DOHH2 (cell line): ENCODE measurements around the gene PRRC2A.

Experiments used
- EZH2phosphoT487 ChIP-seq: fragments of 200-600 bp; sonication (generic); IDR thresholded peaks from 2 replicates; pipeline ENCODE4 v1.6.1; 2017; ENCODE audit warnings: borderline replicate concordance, mild to moderate bottlenecking, antibody characterized with exemption, low read length, moderate library complexity, mixed read lengths
- TF ChIP-seq, protein P1 (sequence below): fragments of 200-600 bp; sonication (generic); IDR thresholded peaks from one replicate; pipeline ENCODE4 v1.5.1; 2014; ENCODE audit warnings: antibody characterized with exemption, mild to moderate bottlenecking, low read depth, low read length; ENCODE audit not compliant: poor library complexity, severe bottlenecking

- TF ChIP-seq, protein P1, sequence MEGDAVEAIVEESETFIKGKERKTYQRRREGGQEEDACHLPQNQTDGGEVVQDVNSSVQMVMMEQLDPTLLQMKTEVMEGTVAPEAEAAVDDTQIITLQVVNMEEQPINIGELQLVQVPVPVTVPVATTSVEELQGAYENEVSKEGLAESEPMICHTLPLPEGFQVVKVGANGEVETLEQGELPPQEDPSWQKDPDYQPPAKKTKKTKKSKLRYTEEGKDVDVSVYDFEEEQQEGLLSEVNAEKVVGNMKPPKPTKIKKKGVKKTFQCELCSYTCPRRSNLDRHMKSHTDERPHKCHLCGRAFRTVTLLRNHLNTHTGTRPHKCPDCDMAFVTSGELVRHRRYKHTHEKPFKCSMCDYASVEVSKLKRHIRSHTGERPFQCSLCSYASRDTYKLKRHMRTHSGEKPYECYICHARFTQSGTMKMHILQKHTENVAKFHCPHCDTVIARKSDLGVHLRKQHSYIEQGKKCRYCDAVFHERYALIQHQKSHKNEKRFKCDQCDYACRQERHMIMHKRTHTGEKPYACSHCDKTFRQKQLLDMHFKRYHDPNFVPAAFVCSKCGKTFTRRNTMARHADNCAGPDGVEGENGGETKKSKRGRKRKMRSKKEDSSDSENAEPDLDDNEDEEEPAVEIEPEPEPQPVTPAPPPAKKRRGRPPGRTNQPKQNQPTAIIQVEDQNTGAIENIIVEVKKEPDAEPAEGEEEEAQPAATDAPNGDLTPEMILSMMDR, result no peak
- TF ChIP-seq EZH2phosphoT487, result no peak
Observed at GRCh38 chr6:31630177-31630934, 9.8 kb downstream of the PRRC2A start.
